Measurements from ENCODE around the gene PLA2G6. TPM values are rescaled to one million over a fixed set of nuclear protein-coding genes. Genes with fewer than 3 reads are reported as not detected.

PLA2G6 gene
- total and polyA plus RNA-seq, 12 donors = 6.0 to 35.1 (median 13.5) TPM

DNA sequence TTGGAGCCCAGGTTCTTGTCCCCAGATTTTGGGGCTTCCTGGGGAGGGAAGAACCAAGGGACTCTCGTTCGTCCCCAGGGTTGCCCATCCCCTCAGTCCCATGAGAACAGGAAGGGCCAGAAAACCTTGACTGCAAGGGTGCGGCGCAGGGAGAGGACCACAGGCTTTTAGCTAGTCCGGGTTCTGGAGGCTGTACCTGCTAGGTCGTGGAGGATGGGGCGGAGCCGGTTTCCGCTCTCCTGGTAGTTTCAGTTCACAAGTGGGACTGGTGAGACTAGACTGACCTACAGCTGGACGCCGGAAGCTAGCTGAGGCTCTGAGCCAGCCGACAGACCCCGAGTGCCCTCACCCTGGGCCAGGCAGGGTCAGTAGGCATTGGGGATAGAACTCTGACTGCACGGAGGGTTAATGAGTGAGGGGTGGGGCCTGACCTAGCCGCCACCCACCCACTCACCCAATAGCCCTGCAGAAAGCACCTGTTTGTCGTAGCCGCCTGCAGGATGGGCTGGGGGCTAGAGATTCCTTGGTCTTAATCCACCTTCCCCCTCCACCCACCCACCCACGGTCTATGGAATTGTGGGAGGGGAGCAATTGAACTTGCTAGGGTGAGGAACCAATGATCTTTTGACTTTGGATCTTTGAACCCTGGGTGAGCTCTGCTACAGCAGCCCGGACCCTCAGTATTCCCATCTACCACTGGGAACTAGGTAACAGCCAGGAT is 21.6 kb upstream of the PLA2G6 start:
- DNase-seq (no peak), ATAC-seq (peak in 2 of 8 donors; percentile 7 to 22)
- 15 to 21% methylated on average over 19 of the region's 19 CpGs for WGBS, 2 donors
- Histone ChIP-seq H3K36me3 (peaks cover 0 to 4% (median 0%) of the 10 kb centered on the region in 9 donors), H3K27ac (peak overlapping the region; percentile 94 to 100 (median 99)), H3K9me3 (no peaks in the 10 kb centered on the region), H3K4me3 (peak overlapping the region; percentile 67 to 97 (median 84)), H3K27me3 (no peaks in the 10 kb centered on the region), H3K4me1 (peaks cover 17 to 42% (median 31%) of the 10 kb centered on the region in 9 donors)
- intact Hi-C loops (cut with DNase I) = loop anchor here in 3 of 10 donors (10.0 kb wide), 2 partner anchors 88 to 112 kb away; partner anchors contain the start of genes CSNK1E (in 2 of the 3) and BAIAP2L2 (in 1 of the 3)
- no peak for TF ChIP-seq CTCF (IDR thresholded peaks at IDR 0.05)

GRCh38 chr22:38202437-38203089 is 20.9 kb upstream of the PLA2G6 start:
- peaks cover 0 to 4% (median 0%) of the 10 kb centered on the region in 9 donors for H3K36me3 ChIP-seq
- peaks cover 17 to 42% (median 31%) of the 10 kb centered on the region in 9 donors for H3K4me1 ChIP-seq
- intact Hi-C loops (cut with DNase I) = loop anchor here in 3 of 10 donors (10.0 kb wide), 2 partner anchors 88 to 112 kb away; partner anchors contain the start of genes CSNK1E (in 2 of the 3) and BAIAP2L2 (in 1 of the 3)
- H3K27me3 ChIP-seq = no peaks in the 10 kb centered on the region
- peak; percentile 87 to 89 for DNase-seq
- peak; percentile 53 to 75 (median 69) for ATAC-seq
- peak in 7 of 9 donors; percentile 12 to 46 (median 18) for TF ChIP-seq CTCF (IDR thresholded peaks at IDR 0.05)
- WGBS, 2 donors = 0% methylated on average over 65 to 72 of the region's 74 CpGs
- H3K9me3 ChIP-seq = no peaks in the 10 kb centered on the region
- peak overlapping the region; percentile 94 to 100 (median 99) for H3K27ac ChIP-seq
- H3K4me3 ChIP-seq = peak overlapping the region; percentile 67 to 97 (median 84)

DNA sequence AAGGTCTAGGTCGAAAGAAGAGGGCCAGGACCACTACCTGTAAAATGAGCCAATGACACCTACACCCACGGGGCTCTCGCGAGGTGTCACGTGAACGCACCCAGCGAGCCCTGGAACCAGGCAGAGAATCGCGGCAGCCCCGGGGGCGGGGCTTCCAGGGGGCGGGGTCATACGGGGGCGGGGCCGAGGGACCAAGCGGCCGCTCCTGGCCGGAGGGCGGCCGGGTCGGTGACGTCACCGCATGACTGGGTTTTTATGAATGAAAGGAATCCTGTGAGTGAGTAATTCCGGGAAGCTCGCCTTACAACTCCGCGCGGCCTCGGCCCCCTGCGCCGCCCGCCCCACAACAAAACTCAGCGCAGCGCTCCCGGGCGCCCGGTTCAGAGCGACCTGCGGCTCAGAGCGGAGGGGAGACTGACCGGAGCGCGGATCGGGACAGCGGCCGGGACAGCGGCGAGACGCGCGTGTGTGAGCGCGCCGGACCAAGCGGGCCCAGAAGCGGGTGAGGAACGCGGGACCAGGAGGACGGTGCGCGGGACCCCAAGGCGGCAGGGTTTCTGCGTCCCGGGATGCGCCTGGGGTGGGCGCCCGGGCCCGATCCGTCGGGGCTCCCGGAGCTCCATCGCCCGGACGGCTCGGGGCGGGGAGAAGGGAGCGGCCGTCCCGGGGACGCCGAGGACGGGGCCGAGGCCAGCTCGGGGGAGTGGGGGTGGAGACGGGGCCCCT is 20.2 kb upstream of the PLA2G6 start, which contains the start of gene MAFF:
MAFF (plus strand) TSS at position 284 of the 726 bp plus-strand sequence. CDS start 11,860 bp downstream, outside the sequence.
- intact Hi-C loops (cut with DNase I) = loop anchor here in 3 of 10 donors (1.0 to 10.0 kb wide), 4 partner anchors 21 to 113 kb away; partner anchors contain the start of genes CSNK1E (in 2 of the 3), PLA2G6 (in 2 of the 3) and BAIAP2L2 (in 1 of the 3)
- peak; percentile 95 to 96 for DNase-seq
- WGBS, 2 donors = 0 to 1% methylated on average over 73 to 83 of the region's 85 CpGs
- no peak for TF ChIP-seq CTCF (IDR thresholded peaks at IDR 0.05)
- Histone ChIP-seq H3K4me3 (peak within 1 kb of the TSS; percentile 67 to 97 (median 84)), H3K9me3 (no peaks in the 10 kb centered on the region), H3K27me3 (no peaks in the 10 kb centered on the region), H3K36me3 (peaks cover 0 to 4% (median 0%) of the 10 kb centered on the region in 9 donors), H3K27ac (peak within 1 kb of the TSS; percentile 94 to 100 (median 99)), H3K4me1 (peaks cover 17 to 42% (median 31%) of the 10 kb centered on the region in 9 donors)
- peak; percentile 81 to 90 (median 87) for ATAC-seq
